ENCODE data around the gene MND1.

The MND1 gene

GRCh38 chr4:153385784-153386183 is 41.3 kb downstream of the MND1 start:
- H3K4me3 ChIP-seq (ENCODE audit: low read length, poor library complexity, severe bottlenecking) = no peak overlapping the region
- H4K20me1 ChIP-seq (ENCODE audit: insufficient read depth, low read length, poor library complexity, severe bottlenecking) = no peaks in the 10 kb centered on the region
- no peaks in the 10 kb centered on the region for H3K27me3 ChIP-seq (ENCODE audit: insufficient read depth, low read length, poor library complexity, severe bottlenecking)
- H3K9me2 ChIP-seq (replicated peaks; ENCODE audit: low read depth, low read length) = no peaks in the 10 kb centered on the region
- H3K4me1 ChIP-seq (ENCODE audit: insufficient read depth, low read length, poor library complexity, severe bottlenecking) = no peaks in the 10 kb centered on the region
- H3K79me2 ChIP-seq (ENCODE audit: insufficient read depth, low read length) = peaks cover 30% of the 10 kb centered on the region
- TF ChIP-seq, protein P1, sequence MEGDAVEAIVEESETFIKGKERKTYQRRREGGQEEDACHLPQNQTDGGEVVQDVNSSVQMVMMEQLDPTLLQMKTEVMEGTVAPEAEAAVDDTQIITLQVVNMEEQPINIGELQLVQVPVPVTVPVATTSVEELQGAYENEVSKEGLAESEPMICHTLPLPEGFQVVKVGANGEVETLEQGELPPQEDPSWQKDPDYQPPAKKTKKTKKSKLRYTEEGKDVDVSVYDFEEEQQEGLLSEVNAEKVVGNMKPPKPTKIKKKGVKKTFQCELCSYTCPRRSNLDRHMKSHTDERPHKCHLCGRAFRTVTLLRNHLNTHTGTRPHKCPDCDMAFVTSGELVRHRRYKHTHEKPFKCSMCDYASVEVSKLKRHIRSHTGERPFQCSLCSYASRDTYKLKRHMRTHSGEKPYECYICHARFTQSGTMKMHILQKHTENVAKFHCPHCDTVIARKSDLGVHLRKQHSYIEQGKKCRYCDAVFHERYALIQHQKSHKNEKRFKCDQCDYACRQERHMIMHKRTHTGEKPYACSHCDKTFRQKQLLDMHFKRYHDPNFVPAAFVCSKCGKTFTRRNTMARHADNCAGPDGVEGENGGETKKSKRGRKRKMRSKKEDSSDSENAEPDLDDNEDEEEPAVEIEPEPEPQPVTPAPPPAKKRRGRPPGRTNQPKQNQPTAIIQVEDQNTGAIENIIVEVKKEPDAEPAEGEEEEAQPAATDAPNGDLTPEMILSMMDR (conservative IDR thresholded peaks at IDR 0.05; ENCODE audit: low read length) = no peak
- no peak for TF ChIP-seq EZH2phosphoT487 (IDR thresholded peaks at IDR 0.05; ENCODE audit: borderline replicate concordance)
- no peak overlapping the region for H3K9ac ChIP-seq (ENCODE audit: low read depth, low read length, poor library complexity, severe bottlenecking)
- no peaks in the 10 kb centered on the region for H3K9me3 ChIP-seq (ENCODE audit: insufficient read depth, low read depth, low read length)
- no peak overlapping the region for H2AFZ ChIP-seq (ENCODE audit: low read length)
- H3K36me3 ChIP-seq (ENCODE audit: insufficient read depth, low read length) = peaks cover 37% of the 10 kb centered on the region
- H3F3A ChIP-seq (ENCODE audit: low read depth) = no peaks in the 10 kb centered on the region
- no peak overlapping the region for H3K4me2 ChIP-seq (ENCODE audit: low read depth, low read length, poor library complexity, severe bottlenecking)

GRCh38 chr4:153387981-153388380 is 43.5 kb downstream of the MND1 start:
- H4K20me1 ChIP-seq (ENCODE audit: insufficient read depth, low read length, poor library complexity, severe bottlenecking) = no peaks in the 10 kb centered on the region
- no peak overlapping the region for H3K4me3 ChIP-seq (ENCODE audit: low read length, poor library complexity, severe bottlenecking)
- H3K4me2 ChIP-seq (ENCODE audit: low read depth, low read length, poor library complexity, severe bottlenecking) = no peak overlapping the region
- H3K79me2 ChIP-seq (ENCODE audit: insufficient read depth, low read length) = peaks cover 33% of the 10 kb centered on the region; the same call in 1 of the 2 replicates
- H3F3A ChIP-seq (ENCODE audit: low read depth) = no peaks in the 10 kb centered on the region
- TF ChIP-seq EZH2phosphoT487 (IDR thresholded peaks at IDR 0.05; ENCODE audit: borderline replicate concordance) = no peak
- TF ChIP-seq, protein P1 (conservative IDR thresholded peaks at IDR 0.05; ENCODE audit: low read length) = no peak
- no peaks in the 10 kb centered on the region for H3K4me1 ChIP-seq (ENCODE audit: insufficient read depth, low read length, poor library complexity, severe bottlenecking)
- H3K27me3 ChIP-seq (ENCODE audit: insufficient read depth, low read length, poor library complexity, severe bottlenecking) = no peaks in the 10 kb centered on the region
- H3K36me3 ChIP-seq (ENCODE audit: insufficient read depth, low read length) = peaks cover 48% of the 10 kb centered on the region
- no peak overlapping the region for H3K9ac ChIP-seq (ENCODE audit: low read depth, low read length, poor library complexity, severe bottlenecking)
- no peaks in the 10 kb centered on the region for H3K9me3 ChIP-seq (ENCODE audit: insufficient read depth, low read depth, low read length)
- H2AFZ ChIP-seq (ENCODE audit: low read length) = no peak overlapping the region
- no peaks in the 10 kb centered on the region for H3K9me2 ChIP-seq (replicated peaks; ENCODE audit: low read depth, low read length)

DNA sequence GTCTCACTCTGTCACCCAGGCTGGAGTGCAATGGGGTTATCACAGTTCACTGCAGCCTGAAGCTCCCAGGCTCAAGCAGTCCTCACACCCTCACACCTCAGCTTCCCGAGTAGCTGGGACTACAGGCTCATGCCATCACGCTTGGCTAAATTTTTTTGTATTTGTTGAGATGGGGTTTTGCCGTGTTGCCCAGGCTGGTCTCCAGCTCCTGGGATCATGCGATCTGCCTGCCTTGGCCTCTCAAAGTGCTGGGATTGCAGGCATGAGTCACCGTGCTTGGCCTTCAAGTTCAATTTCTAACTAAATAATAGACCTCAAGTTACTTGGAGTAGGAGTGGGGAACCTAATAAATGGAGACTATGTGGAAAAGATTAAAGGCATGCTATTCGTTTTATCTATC is 48.9 kb downstream of the MND1 start:
- Histone ChIP-seq H3K4me2 (ENCODE audit: low read depth, low read length, poor library complexity, severe bottlenecking) (no peak overlapping the region), H3K4me3 (ENCODE audit: low read length, poor library complexity, severe bottlenecking) (no peak overlapping the region), H3K79me2 (ENCODE audit: insufficient read depth, low read length) (peaks cover 26% of the 10 kb centered on the region; the same call in 1 of the 2 replicates), H2AFZ (ENCODE audit: low read length) (no peak overlapping the region), H3K4me1 (ENCODE audit: insufficient read depth, low read length, poor library complexity, severe bottlenecking) (no peaks in the 10 kb centered on the region), H3K9ac (ENCODE audit: low read depth, low read length, poor library complexity, severe bottlenecking) (no peak overlapping the region), H3K9me3 (ENCODE audit: insufficient read depth, low read depth, low read length) (no peaks in the 10 kb centered on the region), H3F3A (ENCODE audit: low read depth) (no peaks in the 10 kb centered on the region), H3K27me3 (ENCODE audit: insufficient read depth, low read length, poor library complexity, severe bottlenecking) (no peaks in the 10 kb centered on the region), H3K9me2 (replicated peaks; ENCODE audit: low read depth, low read length) (no peaks in the 10 kb centered on the region), H4K20me1 (ENCODE audit: insufficient read depth, low read length, poor library complexity, severe bottlenecking) (no peaks in the 10 kb centered on the region), H3K36me3 (ENCODE audit: insufficient read depth, low read length) (peaks cover 51% of the 10 kb centered on the region)
- TF ChIP-seq EZH2phosphoT487 (IDR thresholded peaks at IDR 0.05; ENCODE audit: borderline replicate concordance) = no peak
- TF ChIP-seq, protein P1 (conservative IDR thresholded peaks at IDR 0.05; ENCODE audit: low read length) = no peak
